PC-9 (cell line): Measurements from ENCODE around the gene ACADVL. TPM values are rescaled to one million over a fixed set of nuclear protein-coding genes. Genes with fewer than 3 reads are reported as not detected.
A peak's percentile ranks its signal among the peaks of the same experiment; 100 is the strongest.

Experiments
- BruUV-seq: library from RNA; stranded (reverse); fragments of 400-500 nt; replicated peaks from 2 replicates; lab custom pipeline; 2021; lab: Mats Ljungman, UMichigan
- CTCF ChIA-PET: fragments of 300-600 bp; sonication (Branson Sonifier 250); formaldehyde crosslinking; loops from one replicate; lab custom pipeline; 2022; ENCODE audit warnings: antibody characterized with exemption; lab: Charles Lee
- POLR2A ChIA-PET: fragments of 300-600 bp; sonication (Branson Sonifier 250); formaldehyde crosslinking; loops from one replicate; lab custom pipeline; 2022; ENCODE audit warnings: antibody characterized with exemption; ENCODE audit not compliant: unreplicated experiment; lab: Charles Lee
- DNase-seq, 2 experiments: peaks; one replicate each; pipeline versions ENCODE4 v3.0.0 to v3.0.0-alpha.2; 2015 to 2022; ENCODE audit warnings: mixed read lengths in 1 of 2
- H2AFZ ChIP-seq: fragments of 200-600 bp; sonication (generic); 2 replicates; pipeline ENCODE4 v1.8.1; 2017; ENCODE audit warnings: antibody characterized with exemption
- H3F3A ChIP-seq: fragments of 200-600 bp; sonication (generic); 2 replicates; pipeline ENCODE4 v1.8.1; 2017; ENCODE audit warnings: antibody characterized with exemption, mild to moderate bottlenecking, low read depth; ENCODE audit not compliant: insufficient read depth
- H3K27ac ChIP-seq: fragments of 200-600 bp; sonication (generic); 2 replicates; pipeline ENCODE4 v1.6.1; 2016; ENCODE audit warnings: mixed run types
- H3K27me3 ChIP-seq: fragments of 200-600 bp; sonication (generic); 2 replicates; pipeline ENCODE4 v1.6.1; 2016; ENCODE audit warnings: low read depth, mixed run types; ENCODE audit not compliant: insufficient read depth
- H3K36me3 ChIP-seq: fragments of 200-600 bp; sonication (generic); 2 replicates; pipeline ENCODE4 v1.6.1; 2016; ENCODE audit warnings: low read depth, mixed run types
- H3K4me1 ChIP-seq: fragments of 200-600 bp; sonication (generic); replicated peaks from 2 replicates; pipeline ENCODE4 v1.6.1; 2016; ENCODE audit warnings: mixed run types; ENCODE audit not compliant: insufficient read depth
- H3K4me2 ChIP-seq: fragments of 200-600 bp; sonication (generic); 2 replicates; pipeline ENCODE4 v1.6.1; 2017; ENCODE audit warnings: mixed run types
- H3K4me3 ChIP-seq: fragments of 200-600 bp; sonication (generic); 2 replicates; pipeline ENCODE4 v1.6.1; 2016; ENCODE audit warnings: mixed run types
- H3K79me2 ChIP-seq: fragments of 200-600 bp; sonication (generic); 2 replicates; pipeline ENCODE4 v1.6.1; 2017; ENCODE audit warnings: low read depth, mixed run types
- H3K9me2 ChIP-seq: fragments of 200-600 bp; sonication (generic); 2 replicates; pipeline ENCODE4 v1.8.1; 2017; ENCODE audit warnings: mild to moderate bottlenecking; ENCODE audit not compliant: insufficient read depth
- H3K9me3 ChIP-seq: fragments of 200-600 bp; sonication (generic); 2 replicates; pipeline ENCODE4 v1.8.1; 2016; ENCODE audit warnings: low read depth; ENCODE audit not compliant: insufficient read depth
- H4K20me1 ChIP-seq: fragments of 200-600 bp; sonication (generic); 2 replicates; pipeline ENCODE4 v1.8.1; 2017; ENCODE audit not compliant: insufficient read depth
- EZH2 ChIP-seq: fragments of 200-600 bp; sonication (generic); IDR thresholded peaks from 2 replicates; pipeline ENCODE4 v1.8.0; 2017; ENCODE audit warnings: antibody characterized with exemption, low read depth
- intact Hi-C: fragments of 100-400 bp; cut with micrococcal nuclease; formaldehyde crosslinking; loops from one replicate; pipeline ENCODE4 v1.10.0; 2022; ENCODE audit not compliant: unreplicated experiment
- total RNA-seq: library from RNA; stranded (reverse); gene quantifications from 2 replicates; pipeline ENCODE4 v1.2.3, GENCODE V29; 2021
- TF ChIP-seq, protein P1 (sequence below): fragments of 200-600 bp; sonication (generic); conservative IDR thresholded peaks from 2 replicates; pipeline ENCODE4 v1.6.1; 2017; ENCODE audit warnings: mixed run types, antibody characterized with exemption, mild to moderate bottlenecking, moderate library complexity

ACADVL gene
- total RNA-seq, 1 experiment from 2014 or later, result 604 TPM

DNA sequence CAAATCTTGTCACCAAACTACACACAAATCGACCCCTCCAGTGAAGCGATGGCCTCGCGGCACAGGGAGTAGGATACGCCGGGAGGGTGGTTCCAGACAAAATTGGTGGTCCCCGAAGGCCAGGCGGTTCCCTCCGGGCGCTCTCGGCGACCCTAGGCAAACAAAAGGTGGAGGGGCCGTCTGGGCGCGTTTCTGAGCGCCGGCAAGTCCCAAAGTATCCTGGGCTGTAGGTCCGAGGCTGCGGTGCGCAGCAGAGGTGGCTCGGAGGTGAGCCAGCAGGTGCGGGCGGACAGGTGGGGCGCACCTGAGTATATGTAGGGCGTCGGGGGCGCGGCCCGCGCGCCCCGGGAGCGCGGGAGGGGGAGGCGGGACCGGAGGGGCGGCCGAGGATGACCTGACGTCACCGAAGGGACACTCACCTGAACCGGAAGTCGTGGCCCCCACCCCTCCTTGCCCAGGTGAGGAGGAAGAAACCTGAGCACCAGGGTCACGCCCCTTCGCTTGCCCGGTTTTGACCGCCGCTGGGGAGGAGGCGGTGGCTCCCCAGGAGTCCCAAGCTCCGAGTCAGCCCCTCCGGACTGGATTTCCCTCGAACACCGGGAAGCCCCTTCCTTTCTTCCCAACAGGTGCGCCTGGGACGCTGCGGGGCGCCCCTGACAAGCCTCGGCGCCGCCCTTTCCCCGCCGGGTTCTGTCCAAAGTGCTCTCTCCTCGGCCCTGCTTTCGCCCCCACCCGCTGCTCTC is 42.6 kb downstream of the ACADVL start, which contains the start of gene CLDN7:
TSS of gene CLDN7 (minus strand) at position 287 of the 743 bp plus-strand sequence. CDS start 435 bp downstream, outside the sequence.
- intact Hi-C loops, result loop anchor here (1.0 to 5.0 kb wide), 8 partner anchors 10 to 580 kb away; partner anchors contain the start of genes EIF5A, ELP5, POLR2A and SLC35G6
- Histone ChIP-seq H3K36me3 (peaks cover 29% of the 10 kb centered on the region), H4K20me1 (peaks cover 25% of the 10 kb centered on the region), H3K79me2 (peaks cover 57% of the 10 kb centered on the region), H3K4me3 (peak within 1 kb of the TSS; percentile 97), H2AFZ (peak within 1 kb of the TSS; percentile 49), H3K4me2 (peak within 1 kb of the TSS; percentile 98), H3F3A (peaks cover 70% of the 10 kb centered on the region), H3K27ac (peak within 1 kb of the TSS; percentile 100), H3K27me3 (no peaks in the 10 kb centered on the region), H3K9me3 (no peaks in the 10 kb centered on the region), H3K9me2 (no peaks in the 10 kb centered on the region), H3K4me1 (peaks cover 40% of the 10 kb centered on the region)
- TF ChIP-seq, protein P1, sequence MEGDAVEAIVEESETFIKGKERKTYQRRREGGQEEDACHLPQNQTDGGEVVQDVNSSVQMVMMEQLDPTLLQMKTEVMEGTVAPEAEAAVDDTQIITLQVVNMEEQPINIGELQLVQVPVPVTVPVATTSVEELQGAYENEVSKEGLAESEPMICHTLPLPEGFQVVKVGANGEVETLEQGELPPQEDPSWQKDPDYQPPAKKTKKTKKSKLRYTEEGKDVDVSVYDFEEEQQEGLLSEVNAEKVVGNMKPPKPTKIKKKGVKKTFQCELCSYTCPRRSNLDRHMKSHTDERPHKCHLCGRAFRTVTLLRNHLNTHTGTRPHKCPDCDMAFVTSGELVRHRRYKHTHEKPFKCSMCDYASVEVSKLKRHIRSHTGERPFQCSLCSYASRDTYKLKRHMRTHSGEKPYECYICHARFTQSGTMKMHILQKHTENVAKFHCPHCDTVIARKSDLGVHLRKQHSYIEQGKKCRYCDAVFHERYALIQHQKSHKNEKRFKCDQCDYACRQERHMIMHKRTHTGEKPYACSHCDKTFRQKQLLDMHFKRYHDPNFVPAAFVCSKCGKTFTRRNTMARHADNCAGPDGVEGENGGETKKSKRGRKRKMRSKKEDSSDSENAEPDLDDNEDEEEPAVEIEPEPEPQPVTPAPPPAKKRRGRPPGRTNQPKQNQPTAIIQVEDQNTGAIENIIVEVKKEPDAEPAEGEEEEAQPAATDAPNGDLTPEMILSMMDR, result no peak; the same call in 1 of the 2 replicates
- TF ChIP-seq EZH2, result no peak
- CTCF ChIA-PET, result interaction anchor here (0.7 to 1.5 kb wide), 2 partner anchors 11 to 298 kb away, joined by 3 read pairs; partner anchors contain the start of gene CTDNEP1
- BruUV-seq, result no TSS peak
- peak; percentile 95 to 99 for DNase-seq
- POLR2A ChIA-PET, result interaction anchor here (0.6 kb wide), 2 partner anchors 21 to 142 kb away, joined by 3 read pairs; partner anchors contain the start of gene TMEM256

DNA sequence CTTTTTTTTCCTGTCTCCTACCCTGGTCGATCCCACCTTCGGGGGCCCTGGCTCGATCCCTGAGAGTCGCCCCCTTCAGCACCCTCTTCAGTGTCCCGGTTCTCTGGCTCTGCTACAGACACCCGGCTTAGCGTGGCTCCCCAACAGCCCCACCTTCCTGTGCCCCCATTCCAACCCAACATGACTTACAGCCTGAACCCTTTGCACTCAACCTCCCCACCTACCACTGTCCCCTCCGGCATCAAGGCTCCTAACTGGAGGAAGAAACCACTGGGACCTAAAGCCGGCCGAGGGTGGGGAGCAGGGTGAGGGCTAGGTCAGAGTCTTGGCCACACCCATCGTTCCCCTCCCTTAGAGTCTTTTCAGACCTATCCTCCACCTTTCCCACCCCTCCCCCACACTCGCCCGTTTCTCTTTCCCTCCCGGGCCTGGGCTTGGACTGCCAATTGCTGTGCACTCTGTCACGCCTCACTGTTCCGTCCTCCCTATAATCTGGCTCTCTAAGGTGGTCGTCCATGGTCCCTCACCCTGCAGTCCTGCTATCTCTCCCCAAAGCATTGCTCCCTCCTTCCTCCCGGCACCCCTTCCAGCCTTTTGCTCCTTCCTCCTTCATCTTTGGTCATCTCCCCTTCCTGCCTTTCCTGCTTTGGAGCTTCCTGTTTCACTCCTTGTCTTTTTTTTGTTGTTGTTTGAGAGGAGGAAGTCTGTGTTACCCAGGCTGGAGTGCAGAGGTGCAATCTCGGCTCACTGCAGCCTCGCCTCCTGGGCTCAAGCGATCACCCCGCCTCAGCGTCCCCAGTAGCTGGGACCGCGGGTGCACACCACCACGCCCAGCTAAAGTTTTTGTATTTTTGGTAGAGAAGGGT is 43.4 kb downstream of the ACADVL start:
- Histone ChIP-seq H3K79me2 (peaks cover 51% of the 10 kb centered on the region), H4K20me1 (peaks cover 25% of the 10 kb centered on the region), H3F3A (peaks cover 62% of the 10 kb centered on the region), H3K9me2 (no peaks in the 10 kb centered on the region), H3K4me3 (peak overlapping the region; percentile 97), H3K4me1 (peaks cover 40% of the 10 kb centered on the region), H3K36me3 (peaks cover 24% of the 10 kb centered on the region), H3K27ac (peak overlapping the region; percentile 100), H3K9me3 (no peaks in the 10 kb centered on the region), H3K4me2 (peak overlapping the region; percentile 82), H3K27me3 (no peaks in the 10 kb centered on the region), H2AFZ (peak overlapping the region; percentile 49)
- TSS peak; percentile 26 for BruUV-seq
- CTCF ChIA-PET, result interaction anchor here (0.6 to 1.5 kb wide), 4 partner anchors 12 to 311 kb away, joined by 3 to 5 read pairs (median 3); partner anchors contain the start of gene CTDNEP1
- TF ChIP-seq, protein P1, result no peak
- no peak for TF ChIP-seq EZH2
- POLR2A ChIA-PET, result interaction anchor here (0.6 to 0.8 kb wide), 5 partner anchors 20 to 753 kb away, joined by 3 to 33 read pairs (median 6); no protein-coding TSS in a partner anchor
- intact Hi-C loops, result loop anchor here (1.0 to 5.0 kb wide), 9 partner anchors 11 to 579 kb away; partner anchors contain the start of genes EIF5A, ELP5, POLR2A and SLC35G6
- DNase-seq, result peak; percentile 84 to 88

DNA sequence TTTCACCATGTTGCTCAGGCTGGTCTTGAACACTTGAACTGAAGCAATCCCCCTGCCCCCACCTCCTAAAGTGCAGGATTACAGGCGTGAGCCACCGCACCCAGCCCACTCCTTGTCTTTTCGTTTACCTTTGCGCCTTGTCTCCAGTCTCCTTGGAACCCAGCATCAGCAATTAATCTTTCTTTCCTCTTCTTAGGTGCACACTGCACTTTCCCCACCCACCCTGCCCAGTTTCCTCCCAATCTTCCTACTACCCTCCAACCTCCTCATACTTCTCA is 44.0 kb downstream of the ACADVL start:
- H3K4me2 ChIP-seq, result peak overlapping the region; percentile 82
- H3K9me2 ChIP-seq, result no peaks in the 10 kb centered on the region
- no TSS peak for BruUV-seq
- H4K20me1 ChIP-seq, result peaks cover 20% of the 10 kb centered on the region
- peaks cover 45% of the 10 kb centered on the region for H3K79me2 ChIP-seq
- TF ChIP-seq, protein P1, result no peak
- TF ChIP-seq EZH2, result no peak
- peak overlapping the region; percentile 100 for H3K27ac ChIP-seq
- H3F3A ChIP-seq, result peaks cover 56% of the 10 kb centered on the region
- H3K4me3 ChIP-seq, result peak overlapping the region; percentile 97
- peaks cover 39% of the 10 kb centered on the region for H3K4me1 ChIP-seq
- peak in 1 of 2 experiments; percentile 31 for DNase-seq
- intact Hi-C loops, result loop anchor here (1.0 to 5.0 kb wide), 6 partner anchors 17 to 579 kb away; partner anchors contain the start of genes EIF5A, POLR2A, SLC35G6 and TMEM256
- H3K9me3 ChIP-seq, result no peaks in the 10 kb centered on the region
- H3K27me3 ChIP-seq, result no peaks in the 10 kb centered on the region
- CTCF ChIA-PET, result interaction anchor here (0.6 to 1.5 kb wide), 3 partner anchors 171 to 310 kb away, joined by 3 to 5 read pairs (median 3); no protein-coding TSS in a partner anchor
- peak overlapping the region; percentile 49 for H2AFZ ChIP-seq
- POLR2A ChIA-PET, result interaction anchor here (0.6 to 0.8 kb wide), 4 partner anchors 29 to 753 kb away, joined by 4 to 33 read pairs (median 6); no protein-coding TSS in a partner anchor
- peaks cover 20% of the 10 kb centered on the region for H3K36me3 ChIP-seq
